ENCODE results near the gene BEND5. TPM values are rescaled to one million over a fixed set of nuclear protein-coding genes. Genes with fewer than 3 reads are reported as not detected.

Gene BEND5
- total RNA-seq, 1 experiment from 2014 or later, result 1.8 TPM

- no peak for DNase-seq (ENCODE audit: low read depth)
Measured at GRCh38 chr1:48765335-48765734, 11.4 kb downstream of the BEND5 start.

- peak; percentile 9 for DNase-seq (ENCODE audit: low read depth)
Measured at GRCh38 chr1:48761986-48762385, 14.7 kb downstream of the BEND5 start.

DNA sequence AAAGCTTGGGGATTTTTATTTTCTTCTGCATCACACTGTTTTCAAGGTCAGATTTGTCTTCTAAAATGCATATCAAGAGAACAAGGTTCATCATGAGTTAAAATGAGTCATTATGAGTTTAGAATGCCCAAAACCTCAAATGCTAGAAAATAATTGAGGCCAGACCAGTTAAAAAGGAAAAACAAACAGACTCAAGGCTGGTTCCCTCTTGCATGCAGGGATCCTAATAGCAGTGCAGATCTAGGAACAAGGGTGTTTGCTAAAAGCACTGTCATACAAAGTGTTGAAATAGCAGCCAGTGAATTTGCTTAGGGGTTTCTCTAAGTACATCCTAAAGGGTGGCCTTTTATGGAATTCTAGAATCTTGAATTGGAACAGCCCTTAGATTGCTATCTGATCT lies 15.3 kb downstream of the BEND5 start:
- DNase-seq (ENCODE audit: low read depth), result peak; percentile 49

GRCh38 chr1:48760857-48761256 lies 15.8 kb downstream of the BEND5 start:
- DNase-seq (ENCODE audit: low read depth), result no peak

DNA sequence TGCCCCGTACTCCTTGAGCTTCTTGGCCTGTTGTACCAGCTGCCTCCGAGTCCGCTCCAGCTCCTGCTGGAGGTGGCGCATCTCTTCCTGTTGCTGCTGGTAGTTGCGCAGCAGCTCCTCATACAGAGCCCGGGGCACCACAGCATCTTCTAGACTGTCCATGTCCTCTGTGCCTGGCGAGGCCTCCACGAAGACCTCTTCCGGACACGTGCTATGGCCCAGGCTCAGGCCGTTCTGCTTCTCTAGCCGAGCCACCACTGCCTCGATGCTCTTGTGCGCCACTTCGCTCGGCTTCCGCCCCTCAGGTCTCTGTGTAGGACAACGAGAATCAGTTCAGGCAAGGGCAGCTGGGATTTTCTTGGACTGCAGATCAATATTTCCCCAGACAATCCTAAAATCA lies 17.7 kb downstream of the BEND5 start:
- DNase-seq (ENCODE audit: low read depth), result no peak

GRCh38 chr1:48757363-48757762 lies 19.3 kb downstream of the BEND5 start:
- DNase-seq (ENCODE audit: low read depth), result no peak

GRCh38 chr1:48756683-48757316 lies 19.9 kb downstream of the BEND5 start:
- DNase-seq (ENCODE audit: low read depth), result no peak

GRCh38 chr1:48753293-48753692 lies 23.4 kb downstream of the BEND5 start:
- DNase-seq (ENCODE audit: low read depth), result no peak

DNA sequence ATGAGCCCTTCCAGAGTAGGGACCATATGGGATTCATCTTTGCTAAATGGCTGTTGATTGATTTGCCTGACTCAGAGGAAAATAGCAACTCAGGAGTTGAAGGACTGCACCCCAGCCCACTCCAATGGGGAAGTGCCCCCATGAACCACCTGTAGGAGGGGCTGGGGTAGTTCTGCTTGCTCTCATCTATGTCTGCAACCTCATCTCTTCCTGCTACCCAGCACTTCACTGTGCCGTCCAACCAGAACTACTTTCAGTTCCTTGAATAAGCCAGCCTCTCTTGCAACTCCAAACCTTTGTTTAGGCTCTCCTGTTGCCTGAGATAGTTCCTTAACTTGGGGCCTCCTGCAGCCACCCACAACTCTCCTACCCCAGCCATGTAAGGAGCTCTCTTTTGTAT lies 26.6 kb downstream of the BEND5 start:
- no peak for DNase-seq (ENCODE audit: low read depth)

DNA sequence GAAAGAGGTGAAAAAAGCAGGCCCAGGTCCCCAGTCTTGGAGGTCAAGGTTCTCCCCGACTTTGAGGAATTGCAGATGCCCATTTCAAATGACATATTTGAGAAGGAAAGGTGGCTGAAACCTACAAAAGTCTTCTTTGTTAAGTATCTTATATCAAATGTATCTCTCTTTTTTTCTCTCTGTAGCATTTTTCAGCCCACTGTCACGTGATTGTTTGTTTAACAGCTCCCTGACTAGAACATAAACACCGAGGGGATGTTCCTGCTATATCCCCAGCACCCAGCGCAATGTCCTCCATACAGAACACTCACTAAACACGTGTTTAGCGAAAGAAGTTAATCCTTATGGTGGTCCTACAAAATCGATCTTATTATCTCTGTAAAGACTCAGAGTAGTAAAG lies 27.6 kb downstream of the BEND5 start:
- no peak for DNase-seq (ENCODE audit: low read depth)

DNA sequence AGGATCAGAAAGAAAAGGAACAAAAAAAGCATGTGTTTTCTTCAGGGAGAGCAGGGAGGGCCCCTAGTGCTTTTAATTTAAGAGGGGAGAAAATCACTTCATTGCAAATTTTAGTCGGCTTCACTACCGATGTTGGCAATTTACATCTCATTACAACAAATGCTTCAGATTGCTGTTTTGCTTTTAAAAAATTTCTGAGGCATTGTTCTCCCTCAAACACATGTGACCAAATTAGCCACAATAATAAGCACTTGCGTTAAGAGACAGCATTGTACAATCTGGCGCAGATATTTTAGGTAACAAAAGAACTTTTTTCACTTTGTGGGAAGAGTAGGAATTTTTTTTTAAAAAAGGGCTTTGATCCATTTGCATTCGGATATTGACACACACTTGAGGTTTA lies 29.8 kb downstream of the BEND5 start:
- DNase-seq (ENCODE audit: low read depth), result no peak

GRCh38 chr1:48744032-48744431 lies 32.7 kb downstream of the BEND5 start:
- no peak for DNase-seq (ENCODE audit: low read depth)

GRCh38 chr1:48743480-48743879 lies 33.2 kb downstream of the BEND5 start:
- no peak for DNase-seq (ENCODE audit: low read depth)

DNA sequence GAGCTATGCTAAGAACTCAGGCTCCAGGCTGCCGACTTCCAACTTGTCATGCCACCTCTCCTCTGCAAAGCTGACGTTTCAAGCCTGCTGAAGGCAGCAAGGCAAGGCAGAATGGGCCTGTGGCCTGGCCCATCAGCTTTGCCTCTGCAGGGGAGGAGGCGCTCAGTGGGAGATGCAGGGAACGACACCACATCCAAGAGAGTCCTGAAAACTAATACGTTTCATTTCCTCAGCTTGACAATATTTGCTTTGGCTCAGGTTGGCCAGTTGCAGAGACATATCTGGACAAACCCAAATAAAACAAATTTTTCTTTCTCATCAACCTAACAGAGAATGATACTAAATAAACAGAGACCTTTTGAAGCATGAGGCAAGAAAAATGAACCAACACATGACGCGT lies 35.3 kb downstream of the BEND5 start:
- no peak for DNase-seq (ENCODE audit: low read depth)

DNA sequence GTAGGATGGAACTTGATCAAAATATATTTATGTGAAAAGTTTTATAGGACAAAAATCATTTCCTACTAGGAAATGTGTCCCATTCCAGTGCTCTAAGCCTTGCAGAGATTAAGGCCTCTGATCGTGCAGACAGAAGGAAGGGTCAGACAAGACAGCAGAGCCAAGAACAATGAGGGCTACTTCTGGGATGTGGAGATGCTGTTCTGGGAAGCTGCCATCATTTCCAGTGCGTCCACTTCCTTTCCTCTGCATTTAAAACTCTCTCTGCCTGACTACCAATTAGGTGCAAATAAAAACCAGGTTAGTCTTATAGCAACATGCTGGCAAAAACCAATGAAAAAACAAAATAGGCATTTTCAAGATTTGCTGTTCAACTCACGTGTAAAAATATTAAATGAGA lies 36.1 kb downstream of the BEND5 start:
- DNase-seq (ENCODE audit: low read depth), result no peak

GRCh38 chr1:48739091-48739490 lies 37.6 kb downstream of the BEND5 start:
- DNase-seq (ENCODE audit: low read depth), result no peak

DNA sequence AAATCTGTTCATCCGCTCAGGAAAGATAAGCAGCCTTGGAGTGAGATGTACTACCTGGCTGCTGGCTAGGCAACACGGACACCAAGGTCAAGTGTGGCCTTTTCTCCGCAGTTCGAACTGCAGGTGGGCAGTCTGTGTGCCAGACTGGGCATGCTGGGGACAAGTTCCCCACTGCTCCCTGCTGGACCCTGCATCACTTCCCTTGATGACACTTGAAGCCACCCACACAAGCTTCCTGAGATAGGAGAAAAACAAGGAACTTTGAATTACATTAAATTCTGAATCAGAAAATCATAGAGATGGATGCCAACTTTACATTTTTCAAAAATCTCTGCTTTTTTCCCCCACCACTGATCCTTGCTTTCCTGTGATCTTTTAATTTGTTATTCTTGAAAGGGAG lies 38.3 kb downstream of the BEND5 start:
- no peak for DNase-seq (ENCODE audit: low read depth)

- no peak for DNase-seq (ENCODE audit: low read depth)
Measured at GRCh38 chr1:48735796-48736195, 40.9 kb downstream of the BEND5 start.

DNA sequence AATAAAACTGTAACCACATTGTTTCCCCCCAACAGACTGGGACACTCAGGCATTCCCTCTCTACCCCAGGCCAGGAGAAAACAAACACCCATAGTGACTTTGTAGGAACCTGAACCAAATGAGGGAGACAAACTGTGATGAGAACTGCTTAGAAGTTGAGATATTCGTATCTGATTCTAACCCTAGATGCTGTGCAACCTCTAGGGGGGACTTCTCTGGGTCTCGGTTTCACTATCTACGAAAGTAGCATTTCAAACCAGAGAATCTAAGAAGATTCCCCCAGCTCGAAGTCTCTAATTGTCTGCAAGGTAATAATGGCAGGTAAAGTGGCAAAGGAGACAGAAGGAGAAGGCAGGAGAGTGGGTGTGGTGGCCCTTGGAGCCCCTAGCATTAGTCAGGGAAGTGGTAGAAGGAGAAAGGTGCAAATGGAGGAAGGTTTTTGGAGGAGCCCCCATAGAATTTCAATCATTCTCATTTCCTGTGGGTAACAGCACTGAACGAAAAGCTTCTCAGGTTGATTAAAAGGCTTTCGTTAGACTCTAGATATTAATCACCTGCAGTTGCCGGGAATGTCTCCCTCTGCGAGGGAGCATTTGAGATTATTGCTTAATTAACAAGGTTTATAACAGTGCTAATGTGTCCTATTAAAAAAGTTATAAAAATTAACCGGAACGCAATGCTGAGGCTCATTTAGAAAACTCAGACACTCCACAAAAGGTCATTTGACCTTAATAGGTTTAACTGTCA lies 46.4 kb downstream of the BEND5 start:
- DNase-seq (ENCODE audit: low read depth), result no peak

GRCh38 chr1:48728584-48728983 lies 48.1 kb downstream of the BEND5 start:
- no peak for DNase-seq (ENCODE audit: low read depth)

- no peak for DNase-seq (ENCODE audit: low read depth)
Measured at GRCh38 chr1:48726557-48727215, 50.0 kb downstream of the BEND5 start.

- no peak for DNase-seq (ENCODE audit: low read depth)
Measured at GRCh38 chr1:48726139-48726538, 50.6 kb downstream of the BEND5 start.

Data from RPMI7951 (cell line).